Measurements from ENCODE around the gene CACNA2D1.

Gene CACNA2D1

DNA sequence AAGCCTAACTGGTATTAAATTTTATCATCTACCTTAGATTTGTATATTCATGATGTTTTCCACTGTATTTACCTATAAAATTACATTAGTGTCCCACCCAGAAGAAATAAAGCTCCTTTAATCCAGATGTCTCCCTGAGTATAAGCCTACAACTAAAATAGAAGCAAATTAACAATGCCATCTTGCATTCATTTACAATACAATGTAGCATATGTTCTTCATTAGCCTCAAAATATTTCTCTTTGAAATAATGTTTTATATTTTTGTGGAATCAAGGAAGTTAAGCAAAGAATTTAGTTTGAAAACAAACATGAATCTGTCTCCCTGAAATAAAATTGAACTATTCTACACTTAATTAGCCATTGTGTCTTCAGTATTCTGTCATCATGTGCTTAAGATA is 112.3 kb downstream of the CACNA2D1 start:
- no peak for FAIRE-seq

DNA sequence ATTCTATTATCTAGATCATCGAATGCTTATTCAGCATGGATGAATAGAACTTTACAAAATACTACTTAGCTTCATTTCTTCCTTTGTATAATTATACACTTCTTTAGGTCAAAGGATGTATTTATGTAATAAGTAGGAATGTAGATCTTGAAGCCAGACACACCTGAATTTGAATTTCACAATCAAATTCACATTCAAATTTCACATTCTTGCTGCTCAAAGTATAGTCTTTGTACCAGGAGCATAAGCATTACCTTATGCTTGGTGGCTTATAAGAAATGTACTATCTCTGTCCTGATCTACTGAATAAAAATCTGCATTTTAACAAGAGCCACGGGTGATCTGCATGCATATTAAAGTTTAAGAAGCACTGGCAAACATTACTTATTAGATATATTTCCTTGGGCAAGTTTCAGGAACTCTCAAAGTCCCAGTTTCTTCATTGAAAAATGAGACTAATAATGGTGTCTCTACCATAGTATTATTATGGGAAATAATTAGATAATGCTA is 112.8 kb downstream of the CACNA2D1 start:
- FAIRE-seq, result peak; percentile 27

DNA sequence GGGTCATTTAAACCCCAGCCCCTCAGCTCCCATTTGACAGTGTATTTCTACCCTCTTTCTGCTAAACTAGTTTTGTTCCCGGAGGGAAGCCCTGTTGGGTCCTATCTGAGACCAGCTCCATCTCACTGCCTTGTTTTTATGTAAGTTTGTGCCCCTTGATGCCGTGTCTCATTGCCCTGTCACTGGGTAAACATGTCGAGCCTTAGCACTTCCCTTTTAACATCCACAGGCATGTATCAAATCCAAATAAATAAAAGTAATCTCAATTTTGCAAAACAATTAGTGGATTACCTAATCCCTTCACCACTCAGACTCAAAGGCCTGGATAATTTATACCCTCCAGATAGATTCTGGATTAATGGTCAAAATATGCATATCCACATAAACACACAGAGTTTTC is 115.7 kb downstream of the CACNA2D1 start:
- no peak for FAIRE-seq

DNA sequence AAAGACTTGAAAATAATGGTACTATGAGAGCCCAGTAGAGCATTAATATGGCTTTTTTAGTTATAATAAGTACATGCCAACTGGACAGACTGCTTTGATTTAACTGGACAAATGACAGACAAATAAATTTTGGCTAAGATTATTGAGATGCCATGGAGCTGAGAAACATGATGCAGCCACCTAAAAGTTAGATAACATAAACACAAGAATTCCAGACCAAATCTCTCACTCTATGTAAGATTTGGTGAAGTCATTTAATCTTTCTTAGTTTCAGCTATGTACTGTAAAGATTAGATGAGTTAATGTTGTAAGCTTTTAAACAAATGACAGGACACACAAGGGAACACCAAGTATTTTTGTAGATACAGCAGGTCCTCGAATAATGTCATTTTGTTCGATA is 118.2 kb downstream of the CACNA2D1 start:
- no peak for FAIRE-seq

DNA sequence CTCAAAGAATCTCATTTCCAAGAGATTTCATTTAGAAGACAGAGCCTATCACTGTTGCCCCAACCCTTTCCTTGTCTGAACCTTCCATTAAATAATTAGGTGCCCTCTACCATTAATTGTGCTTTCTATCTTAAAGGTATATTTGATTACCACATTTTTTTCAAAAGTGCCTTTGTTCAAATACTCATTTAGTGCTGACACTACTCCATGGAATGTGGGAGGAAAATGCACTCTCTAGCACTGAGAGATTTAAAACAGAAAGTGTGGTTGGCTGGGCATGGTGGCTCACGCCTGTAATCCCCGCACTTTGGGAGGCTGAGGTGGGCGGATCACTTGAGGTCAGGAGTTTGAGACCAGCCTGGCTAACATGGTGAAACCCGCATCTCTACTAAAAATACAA is 119.8 kb downstream of the CACNA2D1 start:
- no peak for FAIRE-seq

DNA sequence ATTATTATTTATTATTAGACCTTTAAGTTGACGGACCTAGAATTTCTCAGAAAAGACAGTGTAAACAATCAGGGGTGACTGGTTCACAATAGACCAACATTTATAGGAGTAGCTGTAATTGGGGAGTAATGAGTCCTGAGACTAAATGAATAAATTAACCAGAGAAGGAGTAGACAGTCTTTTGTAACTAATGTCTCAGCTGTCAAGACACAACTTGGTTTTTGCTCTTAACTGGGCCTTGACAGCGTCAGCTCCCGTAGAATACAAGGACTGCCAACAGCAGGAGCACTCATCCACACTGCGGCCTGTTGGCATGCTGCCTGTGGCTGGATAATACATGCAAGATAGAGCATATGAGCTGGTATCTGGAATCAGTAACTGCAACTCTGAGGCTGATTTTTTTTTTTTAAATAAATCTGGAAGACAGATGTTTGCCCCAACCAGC is 123.9 kb downstream of the CACNA2D1 start:
- no peak for FAIRE-seq

DNA sequence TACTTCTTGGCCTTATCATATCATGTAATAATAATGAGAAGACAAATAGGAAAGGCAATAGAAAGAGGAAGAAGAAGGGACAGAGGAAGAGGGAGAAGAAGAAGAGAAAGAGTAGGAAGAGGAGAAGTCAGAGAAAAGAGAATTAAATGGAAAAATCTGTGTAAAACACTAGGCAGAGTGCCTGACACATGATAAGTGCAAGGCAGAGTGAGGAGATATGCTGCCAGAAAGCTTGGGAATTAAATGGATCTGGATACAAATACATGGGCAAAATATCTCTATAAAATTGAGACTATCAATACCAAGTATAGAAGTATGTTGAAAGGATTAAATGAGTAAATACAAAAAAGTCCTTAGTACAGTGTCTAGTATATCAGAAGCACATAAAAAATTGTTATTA is 124.8 kb downstream of the CACNA2D1 start:
- FAIRE-seq, result no peak

DNA sequence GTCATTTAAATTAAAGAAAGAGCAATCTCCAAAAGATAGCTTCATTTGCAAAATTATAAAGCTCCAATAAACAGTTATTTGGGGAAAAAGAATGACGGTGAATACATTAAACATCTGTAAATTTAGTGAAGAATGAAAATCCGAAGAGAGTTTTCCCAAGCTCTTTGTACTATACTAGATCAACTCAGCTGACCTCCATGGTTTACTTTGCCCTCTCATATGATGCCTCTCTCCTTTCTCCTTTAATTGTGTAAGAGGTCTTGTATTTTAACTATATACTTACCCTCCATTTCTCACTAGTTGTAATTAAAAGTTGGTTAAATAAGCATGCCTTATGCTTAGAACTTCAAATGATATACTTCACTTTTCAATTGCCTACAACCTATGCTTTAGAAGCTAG is 125.8 kb downstream of the CACNA2D1 start:
- peak; percentile 66 for FAIRE-seq

DNA sequence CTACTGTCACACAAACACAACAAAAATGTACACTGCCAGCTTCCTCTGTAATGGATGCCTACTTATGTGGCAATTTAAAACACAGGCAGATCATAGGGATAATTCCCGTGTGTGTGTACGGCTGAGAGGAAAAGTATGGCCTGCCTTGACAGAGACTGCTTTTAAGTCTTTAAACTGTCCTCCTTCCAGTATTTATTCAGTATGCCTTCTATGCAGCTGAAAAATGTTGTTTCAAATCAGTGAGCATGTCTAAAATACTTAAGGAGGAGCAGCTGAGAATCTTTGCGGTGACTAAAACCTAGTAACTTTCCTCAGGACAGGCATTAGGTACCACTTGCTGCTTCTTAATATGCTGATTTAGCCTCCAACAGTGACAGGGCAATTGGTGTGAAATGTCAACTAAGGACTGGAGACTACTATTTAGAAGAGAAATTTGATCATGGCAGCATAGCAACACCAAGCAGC is 126.3 kb downstream of the CACNA2D1 start:
- FAIRE-seq, result no peak

DNA sequence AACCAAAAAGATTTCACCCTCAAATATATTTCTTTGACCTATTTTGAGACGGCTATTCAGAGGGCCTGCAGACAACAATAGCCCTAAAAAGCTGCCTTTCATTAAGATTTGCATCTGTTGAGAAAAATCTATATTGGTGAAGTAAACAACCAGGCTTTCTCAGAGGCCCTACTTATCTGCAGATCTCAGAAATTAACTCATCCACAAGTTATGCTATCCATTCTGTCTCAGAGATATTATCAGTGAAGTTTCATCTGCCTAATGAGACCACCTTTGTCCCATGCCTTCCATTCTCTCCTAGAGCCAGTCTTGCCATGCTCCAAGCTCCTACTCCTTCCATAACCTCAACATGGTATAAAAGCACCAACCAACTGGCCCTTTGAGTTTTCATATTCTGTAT is 130.3 kb downstream of the CACNA2D1 start:
- FAIRE-seq, result no peak

DNA sequence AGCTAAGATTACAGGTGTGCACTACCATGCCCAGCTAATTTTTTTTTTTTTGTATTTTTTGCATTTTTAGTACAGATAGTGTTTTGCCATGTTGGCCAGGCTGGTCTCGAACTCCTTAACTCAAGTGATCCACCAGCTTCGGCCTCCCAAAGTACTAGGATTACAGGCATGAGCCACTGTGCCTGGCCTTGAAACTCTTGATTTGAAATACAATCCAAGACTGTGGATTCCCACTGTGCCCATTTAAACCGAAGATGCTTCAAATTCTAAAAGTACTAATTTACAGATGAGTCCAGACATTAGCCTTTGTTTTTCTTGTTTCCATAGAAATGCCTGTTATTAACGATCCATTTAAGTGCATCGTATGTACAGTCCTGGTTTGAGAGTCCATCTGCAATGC is 130.9 kb downstream of the CACNA2D1 start:
- peak; percentile 51 for FAIRE-seq

DNA sequence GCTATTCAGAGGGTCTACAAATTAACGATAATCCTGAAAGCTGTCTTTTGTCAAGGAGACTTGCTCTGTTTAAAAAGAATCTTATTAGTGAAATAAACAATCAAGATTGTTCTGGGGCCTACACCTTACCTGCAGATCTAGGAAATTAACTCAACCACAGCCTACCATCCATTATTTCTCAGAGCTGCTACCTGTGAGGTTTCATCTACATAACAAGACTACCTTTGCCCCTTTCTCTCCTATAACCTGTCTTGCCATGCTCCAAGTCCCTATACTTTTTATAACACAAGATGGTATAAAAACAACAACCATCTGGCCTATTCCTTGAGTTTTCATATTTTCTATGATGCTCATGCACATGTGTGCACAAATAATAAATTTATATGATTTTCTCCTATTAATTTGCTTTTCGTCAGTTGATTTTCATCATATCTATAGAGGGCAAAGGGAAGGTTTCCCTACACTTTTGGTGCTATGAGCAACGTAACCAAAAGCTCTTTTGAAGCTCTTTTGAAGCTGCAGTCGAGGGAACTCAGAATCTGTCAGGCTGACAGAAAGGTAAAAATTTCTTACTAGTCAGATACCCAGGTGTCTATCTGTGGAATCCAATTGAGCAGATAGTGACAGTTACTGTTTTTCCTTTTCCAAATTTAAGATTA is 138.1 kb downstream of the CACNA2D1 start:
- FAIRE-seq, result no peak

DNA sequence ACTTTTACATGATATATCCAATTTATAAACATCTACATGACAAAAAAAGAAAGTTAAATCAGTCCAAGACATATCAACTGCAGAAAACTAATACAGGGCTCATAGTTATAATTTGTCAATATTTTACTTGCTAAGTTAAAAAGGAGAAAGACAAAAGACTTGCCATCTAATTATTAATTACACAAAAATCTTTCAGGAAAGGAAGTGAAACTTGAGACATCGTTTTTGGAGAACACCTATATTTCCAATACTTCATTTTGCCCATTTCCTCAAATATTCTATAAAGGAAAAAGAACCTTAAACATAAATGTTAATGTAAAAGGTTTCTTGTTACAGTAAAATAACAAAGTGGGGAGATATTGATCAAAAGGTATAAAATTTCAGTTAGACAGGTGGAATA is 148.7 kb downstream of the CACNA2D1 start:
- FAIRE-seq, result no peak

DNA sequence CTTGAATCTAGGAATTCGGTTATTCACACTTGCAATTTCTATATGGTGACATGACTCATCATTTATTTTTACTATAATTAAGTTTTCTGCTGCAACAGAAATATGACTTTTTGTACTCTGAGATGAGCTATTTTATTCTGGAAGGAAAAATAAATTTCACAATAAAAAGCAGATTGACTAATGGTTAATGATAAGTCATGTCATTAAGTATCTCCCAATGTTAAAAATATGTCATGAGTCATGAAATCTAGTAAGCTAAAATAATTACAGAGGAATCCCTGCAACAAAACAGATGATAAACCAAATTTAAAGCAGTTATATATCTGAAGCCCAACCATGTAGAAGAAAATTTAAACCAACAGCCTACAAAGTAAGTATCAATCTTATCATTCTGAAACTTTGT is 149.2 kb downstream of the CACNA2D1 start:
- no peak for FAIRE-seq

DNA sequence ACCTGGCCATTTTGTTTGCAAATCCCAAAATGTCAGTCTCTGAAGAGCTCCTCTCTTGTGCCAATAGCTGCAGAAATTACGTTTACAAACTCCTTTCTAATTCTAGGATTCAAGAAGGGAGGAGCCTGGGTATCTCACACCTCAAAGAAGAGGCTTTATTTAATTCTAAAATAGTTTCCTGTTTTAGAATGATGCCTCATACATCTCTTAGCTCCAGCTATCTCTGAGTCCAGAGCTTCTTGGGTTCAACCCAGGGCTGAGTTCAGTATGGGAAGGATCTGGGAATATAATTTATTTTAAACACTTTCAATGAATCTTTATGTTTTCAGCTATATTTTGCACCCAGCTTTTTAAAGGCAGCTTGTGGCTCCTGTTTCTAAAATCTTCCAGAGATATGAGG is 150.1 kb downstream of the CACNA2D1 start:
- no peak for FAIRE-seq

DNA sequence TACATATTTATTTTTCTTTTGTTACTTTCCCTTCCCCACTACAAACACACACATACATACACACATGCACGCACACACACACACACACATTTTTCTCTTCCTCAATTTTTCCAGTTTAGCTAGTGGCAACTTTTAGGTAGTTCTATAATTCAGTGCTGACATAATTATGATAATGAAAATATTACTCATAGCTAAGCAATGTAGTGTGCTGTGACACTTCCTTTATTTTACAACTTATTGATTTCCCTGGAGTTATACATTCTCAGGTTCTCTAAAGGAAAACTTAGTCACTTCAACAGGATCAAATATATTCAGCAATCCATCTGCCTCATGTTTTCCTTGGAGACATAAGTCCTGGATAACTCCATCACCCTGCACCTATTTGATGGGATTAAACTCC is 151.6 kb downstream of the CACNA2D1 start:
- no peak for FAIRE-seq

DNA sequence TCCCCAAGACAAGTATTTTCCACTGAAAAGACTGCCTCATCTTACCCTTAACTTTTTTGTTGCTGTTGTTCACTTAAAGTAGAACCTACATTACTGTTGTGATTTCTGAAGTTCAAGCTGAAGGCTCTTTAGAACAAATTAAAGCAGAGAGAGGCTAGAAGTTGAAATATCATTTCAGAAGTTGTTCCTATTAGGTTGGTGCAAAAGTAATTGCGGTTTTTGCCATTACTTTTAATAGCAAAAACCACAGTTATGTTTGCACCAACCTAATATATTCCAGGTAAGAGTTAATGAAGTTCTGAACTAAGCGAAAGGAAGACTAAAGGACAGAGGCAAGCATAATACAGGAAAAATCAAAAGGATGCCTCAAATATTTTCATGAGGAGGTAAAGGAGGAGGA is 153.7 kb downstream of the CACNA2D1 start:
- no peak for FAIRE-seq

DNA sequence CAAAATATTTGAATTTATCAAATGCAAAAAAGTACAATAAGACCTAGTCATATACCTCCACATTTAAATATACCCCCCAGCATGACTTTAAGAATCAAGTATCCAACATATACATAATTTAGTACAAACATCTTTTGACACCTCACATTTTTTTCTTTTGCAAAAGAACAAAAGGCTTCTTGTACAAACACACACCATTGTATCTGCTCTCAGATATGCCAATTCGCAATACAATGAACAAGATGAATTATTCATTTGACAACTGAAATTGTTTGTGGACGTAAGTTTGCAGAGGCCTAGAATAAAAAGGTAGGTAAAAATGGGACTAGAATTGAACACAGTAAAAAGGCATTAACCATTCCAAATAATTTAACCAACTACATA is 154.4 kb downstream of the CACNA2D1 start:
- FAIRE-seq, result no peak

DNA sequence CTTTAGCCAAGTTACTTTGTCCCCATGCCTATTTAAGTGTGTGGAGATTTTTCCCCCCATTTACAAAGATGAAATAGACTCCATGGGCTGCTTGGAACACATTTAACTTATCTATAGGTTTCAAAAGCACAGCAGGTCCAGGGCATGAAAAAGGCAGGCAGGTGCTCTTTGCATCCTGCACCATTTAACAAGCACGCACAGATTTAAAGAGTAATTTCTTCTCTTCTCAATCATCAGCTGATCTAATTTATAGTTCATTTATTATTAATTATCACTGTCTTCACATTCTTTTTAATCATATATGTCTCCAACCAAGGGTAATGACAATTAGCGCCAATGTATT is 156.8 kb downstream of the CACNA2D1 start:
- no peak for FAIRE-seq

DNA sequence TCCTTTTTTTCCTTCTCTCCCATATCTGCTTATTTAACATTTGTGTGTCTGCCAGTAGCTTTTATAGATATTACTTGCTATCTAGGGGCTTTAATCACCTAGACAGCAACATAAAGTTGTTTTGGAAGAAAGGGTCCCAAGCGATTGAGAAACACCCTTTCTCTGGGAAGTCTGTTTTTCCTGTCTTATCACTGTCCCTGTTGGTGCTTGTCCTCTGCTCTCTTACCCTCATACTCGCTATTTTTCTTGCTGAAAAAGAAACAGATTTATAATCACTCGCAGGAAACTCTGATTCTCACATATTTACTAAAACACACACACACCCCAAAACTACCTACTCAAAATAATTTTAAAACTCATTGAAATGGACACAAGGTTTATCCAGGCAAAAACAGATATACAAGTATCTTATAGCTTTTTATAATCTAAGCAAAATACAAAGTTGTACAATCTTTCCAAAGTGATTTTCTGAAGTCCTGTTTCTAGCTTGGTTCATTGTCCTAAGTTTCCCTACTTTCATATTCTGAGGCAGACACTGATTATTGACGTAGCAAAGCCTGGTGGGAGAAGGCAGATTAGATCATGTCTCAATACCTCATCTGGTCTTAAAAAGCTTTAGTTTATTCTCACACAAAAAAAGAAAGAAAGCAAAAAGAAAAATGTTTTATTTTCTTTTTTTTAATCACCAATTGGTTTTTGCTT is 157.3 kb downstream of the CACNA2D1 start:
- FAIRE-seq, result no peak

DNA sequence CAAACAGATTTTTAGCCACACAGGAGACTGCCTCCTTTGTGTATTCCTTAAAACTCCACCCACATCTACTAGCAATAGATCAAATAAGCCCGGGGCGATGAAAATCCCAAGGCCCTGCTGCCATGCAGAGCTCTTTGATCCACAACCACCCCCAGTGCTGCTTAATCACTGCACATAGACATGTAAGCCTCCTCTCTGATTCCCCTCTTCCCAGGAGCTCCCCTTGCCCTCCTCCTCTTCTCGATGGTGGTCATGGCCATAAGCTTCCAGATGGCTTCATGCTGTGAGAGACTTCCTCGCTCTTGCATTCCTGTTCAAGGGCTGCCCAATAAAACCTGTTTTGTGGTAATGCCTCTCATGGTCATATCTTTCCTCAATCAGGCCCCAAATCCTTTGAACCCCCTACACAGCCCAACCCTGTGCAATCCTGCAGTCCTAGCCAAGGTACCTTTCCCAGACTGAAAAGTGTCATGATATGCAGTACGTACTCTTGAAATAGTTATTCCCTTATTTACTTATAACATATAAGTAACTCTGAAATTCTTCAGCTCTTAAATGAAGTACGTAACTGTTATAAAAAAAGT is 158.5 kb downstream of the CACNA2D1 start:
- FAIRE-seq, result no peak

DNA sequence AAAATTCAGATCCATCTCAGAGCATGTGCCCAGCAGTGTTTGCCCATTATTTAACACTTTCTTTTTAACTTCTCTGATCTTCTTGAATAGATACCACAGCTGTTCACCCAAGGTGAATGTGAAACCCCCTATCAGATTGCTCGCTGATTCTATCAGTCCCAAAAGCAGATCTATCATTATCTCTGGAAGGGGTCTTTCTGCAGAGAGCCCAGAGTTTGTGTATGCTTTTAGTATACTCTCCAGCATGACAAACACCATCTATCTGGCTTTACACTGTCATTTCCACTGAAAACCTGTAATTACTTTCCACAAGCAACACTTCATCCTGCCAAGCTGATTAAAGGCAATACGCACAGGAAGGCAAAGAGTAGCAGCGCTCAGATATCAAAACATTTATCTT is 168.2 kb downstream of the CACNA2D1 start:
- FAIRE-seq, result no peak

DNA sequence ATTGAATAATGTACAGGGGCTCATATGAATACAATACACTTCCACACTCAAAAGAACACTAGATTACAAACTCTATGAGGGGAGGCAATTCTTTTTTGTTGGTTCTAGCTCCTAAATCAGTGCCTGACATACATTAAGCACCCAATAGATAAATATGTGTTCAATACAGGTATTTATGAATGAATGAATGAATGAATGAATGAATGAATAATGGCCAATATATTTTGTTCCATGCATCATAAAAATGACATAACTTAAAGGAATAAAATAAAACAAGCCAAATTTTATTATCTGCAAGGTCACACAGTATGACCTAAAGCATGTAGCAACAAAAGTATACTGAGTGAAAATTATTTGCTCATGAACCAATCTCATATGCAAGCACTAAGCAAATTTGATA is 168.9 kb downstream of the CACNA2D1 start:
- FAIRE-seq, result no peak

DNA sequence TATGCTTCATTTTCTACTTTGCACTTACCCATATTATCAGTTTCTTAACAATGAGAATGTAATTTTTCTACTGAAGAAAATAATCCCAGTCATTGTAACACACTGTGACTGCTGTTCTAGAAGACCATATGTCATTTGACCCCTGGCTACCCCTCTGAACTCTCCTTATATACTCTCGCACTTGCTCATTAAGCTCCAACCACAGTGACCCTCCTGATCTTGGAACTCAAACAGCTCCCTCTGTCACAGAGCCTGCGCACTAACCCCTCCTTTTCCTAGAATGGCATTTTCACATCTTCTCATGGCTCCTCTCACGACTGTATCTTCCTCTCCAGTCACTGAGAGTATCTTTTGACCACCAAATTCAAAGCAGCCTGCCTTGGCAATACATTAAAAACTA is 169.7 kb downstream of the CACNA2D1 start:
- no peak for FAIRE-seq
